DND-41 (cell line): ENCODE measurements around the gene KCNQ5.

Source experiments
- ATAC-seq: fragments of 200-7000 bp; cut with Tn5 transposase; 3 replicates; pipeline ENCODE4 v1.9.1; 2021; ENCODE audit warnings: low read depth; ENCODE audit not compliant: insufficient read depth
- DNase-seq: peaks from one replicate; pipeline ENCODE4 v3.0.0-alpha.2; 2020
- H2AFZ ChIP-seq: 2 replicates; pipeline ENCODE4 v1.6.0; 2012; ENCODE audit warnings: low read depth, low read length
- H3K27ac ChIP-seq: 2 replicates; pipeline ENCODE4 v1.5.1; 2012; ENCODE audit warnings: low read length, inconsistent platforms
- H3K27me3 ChIP-seq: fragments of 200-600 bp; sonication (generic); 2 replicates; pipeline ENCODE4 v1.6.0; 2012; ENCODE audit warnings: low read length, mild to moderate bottlenecking, inconsistent platforms; ENCODE audit not compliant: insufficient read depth, poor library complexity
- H3K36me3 ChIP-seq: 2 replicates; pipeline ENCODE4 v1.5.1; 2012; ENCODE audit warnings: low read length, inconsistent platforms; ENCODE audit not compliant: insufficient read depth
- H3K4me1 ChIP-seq: 2 replicates; pipeline ENCODE4 v1.5.1; 2012; ENCODE audit warnings: mild to moderate bottlenecking, low read length; ENCODE audit not compliant: insufficient read depth
- H3K4me2 ChIP-seq: 2 replicates; pipeline ENCODE4 v1.6.0; 2012; ENCODE audit warnings: mild to moderate bottlenecking, moderate library complexity, low read length, inconsistent platforms; ENCODE audit not compliant: insufficient read depth
- H3K4me3 ChIP-seq, 2 experiments: fragments of 200-600 bp in 1 of 2; shearing (Covaris generic) in 1 of 2; 2 replicates each; pipeline ENCODE4 v1.5.1; 2012 to 2016; ENCODE audit warnings: inconsistent platforms in 2 of 2, low read length in 2 of 2, mild to moderate bottlenecking in 2 of 2, low read depth in 1 of 2, moderate library complexity in 1 of 2
- H3K79me2 ChIP-seq: 2 replicates; pipeline ENCODE4 v1.6.0; 2012; ENCODE audit warnings: low read length, inconsistent platforms; ENCODE audit not compliant: insufficient read depth
- H3K9ac ChIP-seq: 2 replicates; pipeline ENCODE4 v1.6.0; 2012; ENCODE audit warnings: low read depth, mild to moderate bottlenecking, inconsistent platforms, low read length, moderate library complexity
- H3K9me3 ChIP-seq: 2 replicates; pipeline ENCODE4 v1.5.1; 2012; ENCODE audit warnings: low read length, moderate library complexity, mild to moderate bottlenecking, inconsistent platforms; ENCODE audit not compliant: insufficient read depth, severe bottlenecking
- H4K20me1 ChIP-seq: 2 replicates; pipeline ENCODE4 v1.6.0; 2012; ENCODE audit warnings: low read length; ENCODE audit not compliant: insufficient read depth
- CTCF ChIP-seq: IDR thresholded peaks from 2 replicates; pipeline ENCODE4 v1.5.1; 2012; ENCODE audit warnings: borderline replicate concordance, low read length, moderate library complexity, mild to moderate bottlenecking; ENCODE audit not compliant: poor library complexity, severe bottlenecking; ENCODE audit errors: extremely low read depth
- EZH2 ChIP-seq: IDR thresholded peaks from 3 replicates; pipeline ENCODE4 v1.6.1; 2012; ENCODE audit warnings: borderline replicate concordance, low read depth, mild to moderate bottlenecking, moderate library complexity, low read length, inconsistent platforms; ENCODE audit not compliant: severe bottlenecking

KCNQ5 gene

DNA sequence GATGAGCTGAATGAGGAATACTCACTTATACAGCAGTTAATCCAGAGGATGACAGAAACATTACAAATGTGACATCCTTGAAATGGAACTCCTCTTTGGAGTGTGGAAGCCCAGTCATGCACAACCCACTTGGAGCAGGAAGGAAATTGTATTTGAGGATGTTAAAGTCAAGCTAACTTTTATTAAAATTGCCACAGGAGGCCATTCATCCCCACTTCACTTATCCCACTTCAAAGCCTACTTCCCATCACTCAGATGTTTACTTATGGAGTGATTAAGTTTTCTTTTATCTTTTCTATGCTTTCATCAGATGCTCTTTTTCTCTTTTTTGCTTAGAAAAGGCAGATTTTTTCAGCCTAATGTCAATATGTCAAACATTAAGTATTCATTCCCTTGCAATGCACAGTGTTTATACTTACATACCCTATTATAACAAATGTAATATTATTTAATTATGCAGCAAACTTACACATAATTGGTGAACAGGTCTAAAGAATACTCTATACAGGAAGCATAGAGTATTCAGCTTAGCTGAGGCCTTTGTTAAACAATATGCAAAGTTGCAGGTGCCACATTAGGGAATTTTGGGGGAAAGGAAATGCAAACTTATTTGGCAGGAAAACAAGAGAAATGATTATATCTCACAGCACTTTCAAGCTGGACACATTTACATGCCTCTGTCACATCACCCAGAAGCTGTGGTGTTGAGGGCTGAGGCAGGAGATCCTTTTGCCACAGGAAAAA, 454.5 kb downstream of the KCNQ5 start:
- Histone ChIP-seq H3K9me3 (no peaks in the 10 kb centered on the region), H2AFZ (no peak overlapping the region), H3K9ac (no peak overlapping the region), H3K4me1 (no peaks in the 10 kb centered on the region), H3K27ac (no peak overlapping the region), H3K27me3 (no peaks in the 10 kb centered on the region), H4K20me1 (no peaks in the 10 kb centered on the region), H3K79me2 (no peaks in the 10 kb centered on the region), H3K4me3 (no peak overlapping the region), H3K36me3 (no peaks in the 10 kb centered on the region), H3K4me2 (no peak overlapping the region)
- DNase-seq = no peak
- no peak for TF ChIP-seq EZH2
- no peak for TF ChIP-seq CTCF
- no peak for ATAC-seq

GRCh38 chr6:73078333-73078862, 456.5 kb downstream of the KCNQ5 start:
- H3K36me3 ChIP-seq = no peaks in the 10 kb centered on the region
- H2AFZ ChIP-seq = no peak overlapping the region
- no peaks in the 10 kb centered on the region for H3K9me3 ChIP-seq
- H4K20me1 ChIP-seq = no peaks in the 10 kb centered on the region
- H3K4me2 ChIP-seq = no peak overlapping the region
- no peaks in the 10 kb centered on the region for H3K27me3 ChIP-seq
- DNase-seq (no peak), ATAC-seq (no peak)
- TF ChIP-seq EZH2 = no peak
- TF ChIP-seq CTCF = no peak
- no peak overlapping the region for H3K27ac ChIP-seq
- no peaks in the 10 kb centered on the region for H3K79me2 ChIP-seq
- no peak overlapping the region for H3K9ac ChIP-seq
- H3K4me1 ChIP-seq = no peaks in the 10 kb centered on the region
- no peak overlapping the region for H3K4me3 ChIP-seq

- Histone ChIP-seq H3K4me2 (no peak overlapping the region), H3K27ac (no peak overlapping the region), H3K27me3 (no peaks in the 10 kb centered on the region), H3K9me3 (no peaks in the 10 kb centered on the region), H3K4me1 (no peaks in the 10 kb centered on the region), H2AFZ (no peak overlapping the region), H3K36me3 (no peaks in the 10 kb centered on the region), H3K79me2 (no peaks in the 10 kb centered on the region), H4K20me1 (no peaks in the 10 kb centered on the region), H3K4me3 (no peak overlapping the region), H3K9ac (no peak overlapping the region)
- no peak for ATAC-seq
- DNase-seq = no peak
- TF ChIP-seq EZH2 (no peak), CTCF (no peak)
These were observed 457.2 kb downstream of the KCNQ5 start for GRCh38 chr6:73078908-73079610.
